Kidney (tissue), 14 donors: Measurements from ENCODE around the gene BORCS8. TPM values are rescaled to one million over a fixed set of nuclear protein-coding genes. Genes with fewer than 3 reads are reported as not detected.

ENCODE experiments used
- DNase-seq, 5 donors: peaks; one replicate each; pipeline ENCODE4 v3.0.0-alpha.2; 2013 to 2020
- FAIRE-seq: peaks from 2 replicates; lab custom pipeline; 2012; peaks lifted over from hg19 to GRCh38; lab: Jason Lieb, UNC
- H3K27ac ChIP-seq, 2 donors: one replicate each; pipeline ENCODE4 v1.7.0; 2013; ENCODE audit warnings: low read depth in 2 of 2, low read length in 2 of 2, inconsistent platforms in 1 of 2
- H3K27me3 ChIP-seq: one replicate; pipeline ENCODE4 v1.7.1; 2013; ENCODE audit warnings: low read length, inconsistent platforms; ENCODE audit not compliant: control insufficient read depth, insufficient read depth
- H3K36me3 ChIP-seq, 3 donors: one replicate each; pipeline versions ENCODE4 v1.7.0 to v1.7.1; 2013; ENCODE audit warnings: low read length in 3 of 3, control low read depth in 1 of 3, inconsistent platforms in 1 of 3; ENCODE audit not compliant: insufficient read depth in 3 of 3, control insufficient read depth in 2 of 3
- H3K4me1 ChIP-seq, 3 donors: one replicate each; pipeline versions ENCODE4 v1.7.0 to v1.7.1; 2013; ENCODE audit warnings: low read length in 3 of 3, inconsistent platforms in 1 of 3, low read depth in 1 of 3; ENCODE audit not compliant: control insufficient read depth in 2 of 3, insufficient read depth in 2 of 3
- H3K4me3 ChIP-seq, 3 donors: one replicate each; pipeline versions ENCODE4 v1.7.0 to v1.8.1; 2013; ENCODE audit warnings: low read length in 3 of 3, control low read depth in 1 of 3, inconsistent platforms in 1 of 3
- H3K9ac ChIP-seq, 3 donors: one replicate each; pipeline versions ENCODE4 v1.7.0 to v1.7.1; 2013; ENCODE audit warnings: low read length in 3 of 3, control low read depth in 1 of 3, inconsistent platforms in 1 of 3
- H3K9me3 ChIP-seq, 3 donors: one replicate each; pipeline versions ENCODE4 v1.7.0 to v1.7.1; 2013; ENCODE audit warnings: low read length in 3 of 3, control low read depth in 1 of 3, inconsistent platforms in 1 of 3; ENCODE audit not compliant: control insufficient read depth in 2 of 3, insufficient read depth in 1 of 3
- CTCF ChIP-seq: IDR thresholded peaks from 3 replicates; pipeline ENCODE4 v1.5.1; 2012; ENCODE audit warnings: mild to moderate bottlenecking, moderate library complexity, borderline replicate concordance; ENCODE audit not compliant: insufficient read depth; ENCODE audit errors: extremely low read depth
- intact Hi-C: fragments of 100-400 bp; cut with DNase I; formaldehyde crosslinking; loops from one replicate; pipeline ENCODE4 v1.11.1; 2022
- polyA plus RNA-seq: library from polyadenylated mRNA; stranded (reverse); fragments of 350-450 nt; fragmentation: Illumina TruSeq; extraction: RNeasy Lipid Tissue Mini Kit (QIAGEN cat#74804); gene quantifications from one replicate; pipeline ENCODE4 v1.2.3, GENCODE V29; 2014; ENCODE audit warnings: low read depth, low replicate concordance; ENCODE audit not compliant: insufficient read depth
- total RNA-seq: library from RNA; stranded (reverse); fragmentation: NEBNext Ultra II Directional; extraction: Animal tissue kit (Norgen Biotek cat#: 25700); gene quantifications from one replicate; pipeline ENCODE4 v1.2.1, GENCODE V29; 2021
- donor health status: control.
- donor health status: control.
- donor health status: control.
- donor health status: control.
- donor health status: control.
- donor health status: DM: yes; HTN: yes; CAD: no.
- donor health status: Normal renal cell carcinoma (clear cell type).

The BORCS8 gene
- total and polyA plus RNA-seq, 2 donors from 2014 or later, result 42.2 to 51.7 TPM

- H3K4me3 ChIP-seq, result no peak overlapping the region
- H3K9me3 ChIP-seq, result no peaks in the 10 kb centered on the region
- H3K36me3 ChIP-seq, result no peaks in the 10 kb centered on the region
- no peak for FAIRE-seq
- intact Hi-C loops, result no loop called here
- H3K27ac ChIP-seq, result no peak overlapping the region
- TF ChIP-seq CTCF, result no peak
- peaks cover 0 to 4% (median 0%) of the 10 kb centered on the region in 3 donors for H3K4me1 ChIP-seq
- no peak for DNase-seq
- H3K9ac ChIP-seq, result no peak overlapping the region
- H3K27me3 ChIP-seq, result no peaks in the 10 kb centered on the region
These were observed 35.3 kb upstream of the BORCS8 start for GRCh38 chr19:19227217-19227616.

- Histone ChIP-seq H3K36me3 (no peaks in the 10 kb centered on the region), H3K27me3 (no peaks in the 10 kb centered on the region), H3K4me1 (peaks cover 0 to 4% (median 0%) of the 10 kb centered on the region in 3 donors), H3K4me3 (no peak overlapping the region), H3K9ac (no peak overlapping the region), H3K27ac (no peak overlapping the region), H3K9me3 (no peaks in the 10 kb centered on the region)
- no peak for TF ChIP-seq CTCF
- intact Hi-C loops, result no loop called here
- DNase-seq, result no peak
- no peak for FAIRE-seq
These were observed 34.7 kb upstream of the BORCS8 start for GRCh38 chr19:19226663-19227062.

- H3K4me1 ChIP-seq, result peaks cover 0 to 4% (median 0%) of the 10 kb centered on the region in 3 donors
- intact Hi-C loops, result no loop called here
These were observed 34.3 kb upstream of the BORCS8 start for GRCh38 chr19:19226204-19226603.

More at GRCh38 chr19:19226204-19226603, 34.3 kb upstream of the BORCS8 start:
- no peak for DNase-seq
- Histone ChIP-seq H3K27me3 (no peaks in the 10 kb centered on the region), H3K36me3 (no peaks in the 10 kb centered on the region), H3K4me3 (no peak overlapping the region), H3K9me3 (no peaks in the 10 kb centered on the region), H3K9ac (no peak overlapping the region), H3K27ac (no peak overlapping the region)
- no peak for TF ChIP-seq CTCF
- FAIRE-seq, result no peak
